GM18508 (cell line): ENCODE data around the gene KLK12.

Experiments
- ATAC-seq: cut with Tn5 transposase; IDR thresholded peaks from one replicate; pipeline ENCODE4 v1.9.1; 2021; ENCODE audit warnings: moderate number of reproducible peaks; ENCODE audit not compliant: insufficient read depth, unreplicated experiment

The KLK12 gene, protein sequence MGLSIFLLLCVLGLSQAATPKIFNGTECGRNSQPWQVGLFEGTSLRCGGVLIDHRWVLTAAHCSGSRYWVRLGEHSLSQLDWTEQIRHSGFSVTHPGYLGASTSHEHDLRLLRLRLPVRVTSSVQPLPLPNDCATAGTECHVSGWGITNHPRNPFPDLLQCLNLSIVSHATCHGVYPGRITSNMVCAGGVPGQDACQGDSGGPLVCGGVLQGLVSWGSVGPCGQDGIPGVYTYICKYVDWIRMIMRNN

DNA sequence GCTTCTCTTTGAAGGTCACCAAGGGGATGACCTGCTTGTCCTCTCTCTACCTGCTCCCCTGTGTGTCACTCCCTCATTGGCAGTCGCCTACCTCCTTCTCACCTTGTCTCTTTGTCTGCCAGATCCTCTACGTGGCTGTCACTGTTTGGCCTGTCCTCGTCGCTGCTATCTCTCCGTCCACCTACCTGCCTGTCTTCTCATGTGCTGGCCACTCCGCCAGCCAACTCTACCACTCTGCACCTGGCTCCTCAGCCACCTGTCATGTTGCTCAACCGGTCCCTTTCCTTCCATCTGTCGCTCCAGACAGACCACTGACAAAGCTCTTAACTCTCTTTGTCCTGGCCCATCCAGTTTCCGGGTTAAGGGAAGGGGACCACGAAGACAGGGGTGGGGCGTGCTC, at the start of gene KLK12:
Gene KLK12, minus strand, starts transcription at position 299 of the 400 bp plus-strand sequence. CDS start 381 bp downstream, outside the sequence.
- ATAC-seq, result no peak

DNA sequence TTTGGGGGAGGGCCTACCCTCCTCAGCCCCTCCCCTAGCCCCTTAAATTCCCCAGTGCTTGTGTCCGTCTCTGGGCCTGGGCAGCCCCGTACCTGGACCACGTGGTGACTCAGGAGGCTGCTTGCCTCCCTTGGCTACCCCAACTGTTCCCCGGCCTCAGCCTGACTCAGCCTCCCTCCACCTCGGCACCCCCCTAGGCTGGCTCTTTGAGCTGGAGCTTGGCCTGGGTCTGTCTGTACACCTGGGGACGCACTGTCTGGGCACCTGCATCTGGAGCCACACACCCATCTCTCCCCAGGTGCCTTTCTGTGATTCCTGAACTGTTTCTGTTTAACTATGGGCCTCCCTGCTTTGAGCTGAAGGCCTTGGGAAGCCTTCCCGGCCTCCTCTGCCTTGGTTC, 49.7 kb upstream of the KLK12 start:
- no peak for ATAC-seq

DNA sequence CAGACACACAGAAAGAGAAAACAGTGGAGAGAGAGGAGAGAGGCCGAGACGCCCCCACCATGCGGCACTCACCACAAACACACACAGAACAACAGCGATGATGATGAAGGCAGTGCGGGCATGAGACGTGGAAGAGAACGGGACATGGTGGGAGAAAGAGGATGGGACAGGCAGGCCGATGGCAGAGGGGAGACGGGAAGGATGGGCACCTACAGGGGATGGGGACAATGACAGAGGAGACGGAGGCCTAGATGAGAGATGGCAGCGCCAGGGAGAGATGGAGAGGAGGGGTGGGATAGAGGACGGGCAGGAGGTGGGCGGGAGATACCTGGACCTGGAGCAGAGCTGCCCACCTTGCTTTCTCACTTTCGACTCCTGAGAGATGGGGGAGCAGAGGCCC, 49.0 kb upstream of the KLK12 start:
- ATAC-seq, result no peak

DNA sequence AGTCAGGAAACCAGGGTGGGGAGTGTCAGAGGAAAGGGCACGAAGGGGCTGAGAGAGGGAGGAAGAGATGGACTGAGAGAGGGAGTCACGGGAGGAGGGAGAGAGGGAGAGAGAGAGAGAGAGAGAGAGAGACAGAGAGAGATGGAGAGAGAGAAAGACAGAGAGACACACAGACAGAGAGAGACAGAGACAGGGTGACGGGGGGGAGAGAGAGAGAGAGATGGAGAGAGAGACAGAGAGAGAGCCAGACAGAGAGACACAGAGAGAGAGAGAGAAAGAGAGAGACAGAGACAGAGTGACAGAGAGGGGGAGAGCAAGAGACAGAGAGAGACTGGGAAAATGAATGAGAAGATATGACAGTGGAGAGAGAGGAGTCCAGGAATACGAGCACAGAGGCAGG, 48.4 kb upstream of the KLK12 start:
- no peak for ATAC-seq

DNA sequence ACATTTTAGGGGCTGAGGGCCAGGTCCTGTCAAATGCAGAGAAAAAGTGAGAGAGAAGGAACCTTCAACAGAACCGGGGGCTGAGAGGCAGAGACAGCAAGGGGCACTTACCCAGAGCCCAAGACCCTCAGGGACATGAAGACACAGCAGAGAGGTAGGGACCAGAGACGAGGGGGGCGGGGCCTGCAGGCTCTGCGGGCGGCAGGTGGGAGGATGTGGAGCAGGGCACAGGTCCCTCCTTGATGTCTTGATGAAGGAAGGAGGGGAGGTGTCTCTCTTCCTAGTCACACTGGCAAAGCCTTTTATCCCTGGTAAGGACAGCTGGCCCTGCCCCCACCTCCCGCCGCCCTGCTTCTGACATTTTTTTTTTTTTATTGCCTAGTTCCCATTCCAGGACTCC, 47.8 kb upstream of the KLK12 start, which contains the start of gene KLK14:
Gene KLK14, minus strand, starts transcription at position 277 of the 400 bp plus-strand sequence. Its CDS starts 273 bp downstream, at position 4.
- ATAC-seq, result no peak

DNA sequence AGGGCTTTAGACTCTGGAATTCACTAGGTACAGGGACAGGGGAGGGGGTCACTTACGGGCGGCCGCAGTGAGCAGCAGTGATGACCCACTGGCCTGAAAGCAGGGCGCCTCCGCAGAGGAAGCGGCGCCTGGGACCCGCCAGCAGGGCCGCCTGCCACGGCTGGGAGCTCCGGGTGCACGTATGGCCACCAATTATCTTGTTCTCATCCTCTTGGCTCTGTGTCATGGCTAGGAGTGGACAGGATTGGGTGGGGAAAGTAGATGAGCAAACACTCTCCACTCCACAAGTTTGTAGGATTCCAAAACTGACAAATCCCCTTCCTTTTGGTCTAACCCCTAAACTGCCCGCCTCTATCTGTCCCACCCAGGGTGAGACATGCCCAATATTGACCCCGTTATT, 46.7 kb upstream of the KLK12 start:
- no peak for ATAC-seq

DNA sequence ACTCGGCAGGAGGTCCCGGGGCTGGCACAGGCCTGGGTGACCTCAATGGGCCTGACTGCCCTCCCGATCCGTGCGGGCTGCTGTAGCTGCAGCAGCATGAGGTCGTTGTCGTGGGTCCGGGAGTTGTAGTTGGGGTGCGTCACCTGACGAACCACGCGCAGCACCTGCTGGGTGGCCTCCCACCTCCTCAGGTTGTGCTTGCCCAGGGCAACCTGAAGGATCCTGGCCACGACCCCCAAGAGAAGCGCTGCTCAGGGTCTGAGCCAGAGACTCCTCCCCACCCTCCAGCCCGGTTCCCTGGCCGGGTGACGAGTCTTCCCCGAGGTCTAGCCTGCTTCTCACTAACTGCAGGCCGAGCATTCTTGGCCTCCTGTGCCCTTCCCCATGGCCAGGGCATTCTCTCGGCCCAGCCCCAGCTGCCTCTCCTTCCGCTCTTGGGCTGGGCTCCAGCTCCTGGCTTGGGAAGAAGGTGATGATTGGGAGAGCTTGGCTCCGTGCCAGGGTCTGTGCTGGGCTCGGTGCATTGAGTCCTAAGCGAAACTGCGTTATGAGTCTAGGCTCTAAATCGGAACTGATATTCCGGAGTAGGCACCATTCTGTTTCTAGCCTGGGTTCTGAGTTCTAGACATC, 44.8 kb upstream of the KLK12 start:
- no peak for ATAC-seq

DNA sequence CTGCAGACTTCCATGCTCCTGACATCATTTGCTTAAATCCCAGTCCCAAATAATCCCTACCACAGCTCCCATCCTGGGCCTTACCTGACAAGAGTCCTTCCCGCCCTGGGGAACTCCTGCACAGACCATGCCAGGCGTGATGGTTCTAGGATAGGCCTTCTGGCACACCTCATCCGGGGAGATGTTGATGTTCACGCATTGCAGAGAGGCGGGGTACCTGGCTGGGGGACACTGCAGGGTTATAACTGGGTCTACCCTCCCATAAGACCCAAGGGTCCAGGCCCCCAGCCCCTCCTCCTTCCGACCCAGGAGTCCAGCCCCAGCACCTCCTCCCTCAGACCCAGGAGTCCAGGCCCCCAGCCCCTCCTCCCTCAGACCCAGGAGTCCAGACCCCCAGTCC, 43.9 kb upstream of the KLK12 start:
- ATAC-seq, result no peak

DNA sequence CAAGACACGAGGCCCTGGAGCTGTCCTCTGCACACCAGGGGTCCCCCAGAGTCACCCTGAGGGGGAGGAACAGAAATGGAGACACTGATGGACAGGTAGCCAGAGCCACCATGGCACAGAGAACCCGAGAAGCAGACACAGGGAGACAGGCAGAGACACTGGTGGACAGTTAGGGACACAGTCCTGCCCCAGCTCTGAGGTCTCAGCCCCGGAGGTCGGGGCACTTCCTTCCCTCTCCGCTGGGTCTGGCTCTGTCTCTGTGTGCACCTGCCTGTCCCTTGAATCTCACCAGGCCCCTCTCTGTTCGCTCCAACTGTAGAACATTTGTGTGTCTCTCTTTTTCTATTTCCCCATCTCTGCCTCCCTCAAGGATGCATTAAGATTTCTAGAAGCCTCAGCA, 43.3 kb upstream of the KLK12 start:
- ATAC-seq, result no peak

DNA sequence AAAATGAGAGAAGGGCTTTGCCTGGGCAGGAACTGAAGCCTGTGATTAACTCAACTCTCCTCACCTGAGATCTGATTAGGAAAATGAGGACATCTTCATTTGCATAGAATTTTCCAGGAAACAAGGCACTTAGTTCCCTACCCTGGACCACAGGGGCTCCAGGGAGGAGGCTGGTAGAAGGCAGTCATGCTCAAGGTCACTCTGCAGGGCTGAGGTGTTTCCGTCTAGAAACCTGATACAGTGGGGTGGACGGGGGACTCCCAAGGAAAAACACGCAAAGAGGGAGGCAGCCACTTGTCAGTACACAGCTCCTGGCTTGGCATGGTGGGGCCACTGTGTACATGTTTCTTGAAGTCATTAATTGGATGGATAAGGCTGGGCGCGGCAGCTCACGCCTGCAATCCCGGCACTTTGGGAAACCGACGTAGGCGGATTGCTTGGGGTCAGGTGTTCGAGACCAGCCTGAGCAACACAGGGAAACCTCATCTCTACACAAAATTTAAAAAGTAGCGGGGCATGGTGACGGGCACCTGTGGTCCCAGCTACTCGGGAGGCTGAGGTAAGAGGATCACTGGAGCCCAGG, 41.9 kb upstream of the KLK12 start:
- ATAC-seq, result no peak

DNA sequence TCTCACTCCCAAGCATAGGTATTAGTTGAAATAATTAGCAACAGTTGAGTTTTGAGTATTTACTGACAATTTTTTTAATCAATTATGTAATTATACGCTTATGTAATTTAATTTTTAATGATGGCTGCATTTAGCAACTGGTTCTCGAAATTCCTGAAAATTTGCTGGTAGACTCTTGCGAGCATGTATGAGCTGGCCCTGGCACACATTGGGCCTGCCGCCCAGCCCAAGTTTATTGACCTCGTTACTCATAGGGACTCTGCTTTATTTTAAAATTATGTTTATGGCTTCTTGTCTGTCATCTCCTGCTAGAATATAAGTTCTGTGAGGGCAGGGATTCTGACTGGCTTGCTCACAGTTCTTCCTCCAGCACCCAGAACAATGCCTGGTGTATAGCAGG, 41.2 kb upstream of the KLK12 start:
- ATAC-seq, result no peak

DNA sequence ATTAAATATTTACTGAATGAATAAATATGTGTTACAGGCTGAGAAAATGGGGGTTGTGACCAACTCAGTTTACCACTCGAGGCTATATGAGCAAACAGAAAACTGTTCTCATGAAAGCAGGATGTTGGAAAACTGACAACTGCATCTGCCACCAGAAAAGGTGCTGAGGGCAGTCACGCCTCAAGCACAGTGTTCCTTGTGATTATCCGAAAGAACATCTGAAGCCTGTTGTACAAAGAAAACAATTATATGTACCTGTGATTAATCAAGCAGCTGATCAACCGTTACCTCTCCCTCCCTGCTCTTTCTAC, 36.2 kb upstream of the KLK12 start:
- ATAC-seq, result no peak

DNA sequence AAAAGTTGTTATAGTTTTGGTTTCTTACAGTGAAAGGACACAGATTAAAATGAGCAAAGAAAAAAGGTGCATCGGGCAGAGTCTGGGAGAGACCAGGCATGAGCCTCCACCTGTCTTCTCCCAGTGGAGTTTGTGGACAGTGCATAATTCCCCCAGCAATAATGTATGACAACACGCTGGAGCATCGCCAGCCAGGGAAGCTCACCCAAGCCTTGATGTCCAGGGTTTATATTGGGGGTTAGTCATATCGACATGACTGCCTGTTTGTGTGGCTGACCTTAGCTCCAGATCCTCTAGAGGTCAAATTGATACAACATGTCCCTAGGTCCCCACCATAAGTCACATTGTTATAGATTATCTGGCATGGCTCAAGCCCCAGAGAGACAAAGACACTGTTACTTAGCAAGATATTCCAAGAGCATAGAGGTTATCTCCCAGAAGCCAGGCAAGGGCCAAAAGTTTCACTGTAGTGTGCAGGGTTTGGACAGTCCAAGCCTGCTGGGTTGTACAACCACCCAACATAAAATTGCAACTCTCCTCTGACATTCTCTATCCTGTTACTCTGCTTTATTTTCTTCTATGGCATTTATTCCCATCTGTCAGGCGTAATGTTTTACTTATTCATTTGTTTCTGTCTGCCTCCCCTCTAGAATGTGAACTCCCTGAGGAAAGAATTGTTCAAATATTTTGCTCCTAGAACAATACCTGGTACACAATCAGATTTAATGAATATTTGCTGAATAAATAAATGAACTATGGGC, 35.7 kb upstream of the KLK12 start:
- ATAC-seq, result no peak

DNA sequence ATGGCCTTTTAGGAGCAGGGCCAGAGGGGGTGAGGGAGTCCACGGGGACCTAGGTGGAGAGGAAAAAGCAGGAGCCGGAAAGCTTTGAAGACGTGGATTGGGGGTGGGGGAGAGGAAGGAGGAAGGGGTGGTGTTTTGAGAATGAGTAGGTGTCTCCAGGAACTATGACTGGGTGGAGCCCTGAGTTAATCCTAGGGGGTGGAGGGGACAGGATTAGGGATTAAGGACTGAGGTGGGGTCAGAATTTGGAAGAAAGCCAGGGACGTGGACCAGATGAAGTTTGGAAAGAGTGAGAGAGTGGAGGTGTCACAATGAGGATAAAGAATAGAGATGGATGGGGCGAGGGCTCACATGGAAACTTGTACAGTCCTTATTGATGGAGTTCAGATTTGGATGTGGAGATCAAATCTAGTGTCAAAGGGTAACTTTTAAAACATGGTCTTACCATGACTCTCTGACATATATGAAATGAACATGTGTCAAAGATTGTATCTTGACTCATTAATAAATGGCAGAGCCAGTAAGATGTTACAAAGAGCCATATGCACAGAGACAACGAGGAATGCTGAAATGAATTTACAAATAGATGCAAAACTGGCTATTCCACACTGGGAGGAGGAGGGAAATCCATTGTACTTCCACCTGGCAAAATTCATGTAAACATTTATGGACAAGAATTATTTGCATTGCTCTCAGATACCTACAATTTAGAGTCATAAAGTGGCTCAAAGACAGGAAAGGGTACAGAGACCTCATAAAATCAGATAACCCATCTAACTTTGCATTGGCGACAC, 31.8 kb upstream of the KLK12 start:
- no peak for ATAC-seq

DNA sequence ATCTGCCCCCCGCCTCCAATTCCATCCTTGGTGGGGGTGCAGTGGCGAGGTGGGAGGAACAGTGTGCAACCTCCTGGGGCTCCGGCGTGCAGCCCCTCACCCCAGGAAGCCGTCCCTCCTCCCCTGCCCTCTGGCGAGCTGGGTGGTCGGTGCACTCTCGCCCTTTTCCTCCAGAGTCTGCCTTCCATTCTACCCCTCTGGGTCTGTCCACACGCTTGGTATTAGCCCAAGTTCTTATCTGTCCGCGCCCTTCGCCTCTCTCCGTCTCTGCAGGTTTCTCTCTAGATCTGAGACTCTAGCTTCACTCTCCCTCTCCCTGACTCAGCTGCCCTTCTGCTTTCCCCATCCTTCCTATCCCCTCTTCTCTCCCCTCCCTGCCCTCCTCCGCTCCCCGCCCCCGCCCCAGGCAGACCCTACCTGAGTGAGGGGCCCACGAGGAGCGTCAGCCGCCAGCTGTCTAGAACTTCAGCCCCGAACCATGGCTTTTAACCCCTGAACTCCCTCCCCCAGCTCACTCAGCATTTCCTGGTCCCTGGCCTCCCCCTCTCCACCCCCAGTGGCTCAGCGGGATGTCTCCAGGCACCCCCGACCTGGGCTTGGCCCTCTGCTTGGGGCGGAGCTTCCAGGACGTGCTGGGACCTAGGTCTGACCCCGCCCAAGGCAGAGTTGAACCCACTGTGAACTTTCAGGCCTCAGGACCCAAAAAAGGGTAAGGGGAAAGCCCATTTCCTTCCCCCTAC, 30.6 kb upstream of the KLK12 start:
- no peak for ATAC-seq

DNA sequence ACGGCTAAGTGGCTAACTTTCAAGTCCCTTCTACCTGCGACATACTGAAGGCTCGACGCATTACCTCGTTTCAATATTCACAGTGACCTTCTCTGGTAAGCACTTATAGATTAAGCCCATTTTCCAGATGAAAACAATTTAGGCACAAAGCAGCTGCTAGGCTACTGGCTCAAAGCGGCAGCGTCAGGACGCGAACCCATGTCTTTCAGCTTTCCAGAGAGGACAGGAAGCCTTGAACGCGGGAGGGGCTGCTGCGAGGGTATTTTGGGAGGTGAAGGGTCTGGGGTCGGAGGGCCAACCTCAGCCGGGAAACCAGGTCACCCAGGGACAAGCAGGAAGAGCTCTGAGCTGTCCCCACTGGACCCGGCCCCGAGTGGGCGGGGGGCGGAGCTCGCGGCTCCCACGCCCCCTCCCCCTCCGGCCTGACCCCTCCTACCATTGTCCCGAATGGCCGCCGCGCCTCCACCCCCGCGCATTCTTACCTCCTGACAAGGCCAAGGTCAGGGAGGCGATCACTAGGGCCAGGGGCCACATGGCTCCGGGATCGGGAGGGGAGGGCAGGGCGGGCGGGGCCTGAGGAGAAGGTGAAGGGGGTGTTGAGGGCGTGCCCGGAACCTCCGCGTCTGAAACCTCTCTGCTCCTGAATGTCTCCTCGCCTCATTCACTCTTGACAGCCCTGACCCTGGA, 29.9 kb upstream of the KLK12 start, which contains the start of gene KLK13:
Gene KLK13, minus strand, starts transcription at position 559 of the 687 bp plus-strand sequence. Its CDS starts 25 bp downstream, at position 534.
- ATAC-seq, result no peak

DNA sequence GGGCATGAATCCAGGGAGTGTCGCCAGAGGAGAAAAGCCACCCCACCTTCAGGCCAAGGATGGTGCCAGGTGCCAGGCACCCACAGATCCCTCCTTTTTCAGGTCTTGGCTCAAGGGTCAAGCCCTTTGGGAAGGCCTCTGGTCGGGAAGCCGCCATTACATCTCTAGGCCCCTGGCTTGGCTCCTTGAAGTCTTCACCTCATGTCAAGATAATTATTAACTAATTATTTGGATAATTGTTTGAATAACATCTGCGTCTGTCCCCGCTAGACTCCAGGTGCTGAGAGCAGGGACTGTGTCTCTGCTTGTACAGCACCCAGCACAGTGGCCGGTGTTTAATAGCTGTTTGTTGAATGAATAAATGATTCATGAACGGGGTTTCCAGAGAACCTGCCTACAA, 28.9 kb upstream of the KLK12 start:
- no peak for ATAC-seq

DNA sequence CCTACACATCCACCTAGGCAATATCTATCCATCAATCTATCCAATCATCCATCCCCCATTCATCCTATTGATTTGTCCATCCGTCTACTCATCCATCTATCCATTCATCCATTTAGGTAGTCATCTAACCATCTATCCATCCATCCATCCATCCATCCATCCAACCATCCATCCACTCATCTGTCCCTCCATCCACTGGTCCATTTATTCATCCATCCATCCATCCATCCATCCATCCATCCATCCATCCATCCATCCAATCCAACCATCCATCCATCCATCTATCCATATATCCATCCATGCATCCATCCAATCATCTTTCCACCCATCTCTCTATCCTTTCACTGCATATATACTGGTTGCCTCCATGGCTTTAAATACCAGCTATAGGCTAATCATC, 26.2 kb upstream of the KLK12 start:
- no peak for ATAC-seq

DNA sequence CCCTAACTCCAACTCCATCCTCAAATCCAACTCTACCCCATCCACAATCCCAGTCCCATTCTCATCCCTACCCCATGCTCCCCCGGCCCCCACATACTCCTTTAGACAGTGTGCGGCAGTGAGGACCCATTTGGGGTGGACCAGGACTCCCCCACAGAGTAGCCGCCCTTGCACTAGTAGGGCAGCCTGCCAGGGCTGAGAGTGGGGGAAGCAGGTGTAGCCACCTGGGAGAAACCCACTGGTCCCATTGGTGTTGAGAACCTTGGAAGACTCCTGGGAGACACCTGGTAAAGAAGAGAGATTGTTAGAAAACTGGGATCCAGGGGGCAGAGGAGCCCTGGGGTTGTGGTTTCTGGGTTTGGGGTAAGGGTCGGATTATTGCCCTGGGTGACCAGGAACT, 25.5 kb upstream of the KLK12 start:
- ATAC-seq, result no peak
